Stimulated activated CD8-positive, alpha-beta memory T cell treated with anti-CD3 and anti-CD28 coated beads, Interleukin-7, amount 100 ng/mL, for 48 hours (primary cell): Measurements from ENCODE around the gene ZNF536.
"Not testable (repeated sequence)": the region's sequence is repeated elsewhere in the genome, so short reads cannot be mapped to it uniquely, and the experiment has no call there.

Source experiments
- DNase-seq, 2 donors: peaks; one replicate each; pipeline ENCODE4 v3.0.0-alpha.2; 2020; ENCODE audit warnings: low read depth in 1 of 2; ENCODE audit errors: extremely low read depth in 1 of 2

The ZNF536 gene

DNA sequence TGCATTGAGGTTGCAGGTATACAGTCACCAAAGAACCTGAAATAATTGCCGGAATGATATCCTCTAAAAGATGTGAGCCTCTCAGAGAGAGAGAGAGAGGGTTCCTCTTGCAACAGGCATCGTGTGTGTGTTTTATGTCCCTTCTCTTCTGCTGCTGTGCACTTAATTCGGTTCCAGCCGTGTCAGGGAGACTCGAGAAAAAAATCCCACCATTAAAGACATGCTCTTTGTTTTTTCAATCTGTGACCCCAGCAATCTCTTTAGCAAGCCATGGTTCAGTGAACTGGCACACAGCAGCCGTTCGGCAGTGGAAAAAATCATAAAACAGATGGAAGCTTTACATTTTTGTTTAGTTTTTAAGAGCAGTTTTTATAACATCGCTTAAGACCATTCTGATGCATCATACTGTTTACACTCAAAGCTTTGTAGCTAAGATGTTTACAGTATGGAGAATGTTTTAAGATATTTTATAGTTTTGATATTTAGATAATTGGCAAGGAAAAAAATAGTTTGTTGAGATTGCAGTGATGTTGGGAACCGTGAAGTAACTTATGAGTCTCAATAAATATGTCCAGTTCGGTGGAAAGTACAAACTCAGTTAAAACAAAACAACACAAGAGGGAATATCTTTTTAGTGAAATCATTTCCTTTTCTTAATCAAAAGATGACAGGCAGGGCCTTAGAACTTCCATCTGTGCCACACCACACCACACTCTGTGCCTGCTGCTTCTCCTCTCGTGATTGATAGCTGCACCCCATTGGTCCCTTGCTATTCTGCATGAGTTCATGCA is 31.2 kb upstream of the ZNF536 start:
- DNase-seq, result no peak

DNA sequence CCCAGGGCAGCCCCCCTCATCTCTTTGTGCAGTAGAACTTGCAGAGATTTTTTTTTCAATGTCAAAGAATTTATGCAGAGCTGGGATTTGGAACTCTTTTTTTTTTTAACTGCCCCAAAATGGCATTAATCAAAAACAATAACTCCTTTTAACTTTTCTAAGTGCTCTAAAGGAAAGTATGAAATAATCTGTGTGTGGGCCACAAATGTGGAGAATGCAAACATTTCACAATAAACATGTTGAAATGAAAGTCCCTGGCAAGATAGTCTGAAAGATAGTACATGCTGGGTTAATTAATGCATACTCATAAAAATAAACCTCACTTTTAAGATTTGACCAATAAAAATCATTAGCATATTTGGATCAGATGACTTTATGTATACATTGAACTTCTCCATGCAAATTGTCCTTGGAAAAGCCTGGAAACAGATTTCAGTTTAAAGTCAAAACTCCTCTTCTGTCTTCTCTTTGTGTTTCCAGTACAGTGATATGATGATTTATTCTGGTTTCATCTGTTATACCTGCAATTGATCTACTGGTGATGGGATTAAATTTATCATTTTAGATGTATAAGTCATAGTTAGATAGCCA is 30.5 kb upstream of the ZNF536 start:
- DNase-seq, result no peak

DNA sequence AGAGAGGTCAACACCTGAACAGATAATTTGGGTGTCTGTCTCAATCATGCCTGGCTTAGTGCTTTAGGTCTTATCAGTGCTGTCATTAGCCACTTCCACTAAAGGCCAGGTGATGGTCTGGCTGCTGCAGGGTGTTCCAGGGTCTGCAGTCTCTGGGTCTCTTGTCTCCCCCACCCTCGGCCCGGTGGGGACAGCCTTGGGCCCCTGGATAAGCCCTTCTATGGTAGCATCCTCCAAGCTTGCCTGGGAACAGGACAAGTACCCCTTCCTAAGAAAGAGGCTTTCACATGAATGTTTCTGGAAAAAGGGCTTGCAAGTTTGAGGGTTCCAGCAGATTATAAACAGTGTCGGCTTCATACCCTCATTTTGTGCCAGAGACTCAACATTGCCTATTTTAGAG is 29.3 kb upstream of the ZNF536 start:
- DNase-seq, result no peak

DNA sequence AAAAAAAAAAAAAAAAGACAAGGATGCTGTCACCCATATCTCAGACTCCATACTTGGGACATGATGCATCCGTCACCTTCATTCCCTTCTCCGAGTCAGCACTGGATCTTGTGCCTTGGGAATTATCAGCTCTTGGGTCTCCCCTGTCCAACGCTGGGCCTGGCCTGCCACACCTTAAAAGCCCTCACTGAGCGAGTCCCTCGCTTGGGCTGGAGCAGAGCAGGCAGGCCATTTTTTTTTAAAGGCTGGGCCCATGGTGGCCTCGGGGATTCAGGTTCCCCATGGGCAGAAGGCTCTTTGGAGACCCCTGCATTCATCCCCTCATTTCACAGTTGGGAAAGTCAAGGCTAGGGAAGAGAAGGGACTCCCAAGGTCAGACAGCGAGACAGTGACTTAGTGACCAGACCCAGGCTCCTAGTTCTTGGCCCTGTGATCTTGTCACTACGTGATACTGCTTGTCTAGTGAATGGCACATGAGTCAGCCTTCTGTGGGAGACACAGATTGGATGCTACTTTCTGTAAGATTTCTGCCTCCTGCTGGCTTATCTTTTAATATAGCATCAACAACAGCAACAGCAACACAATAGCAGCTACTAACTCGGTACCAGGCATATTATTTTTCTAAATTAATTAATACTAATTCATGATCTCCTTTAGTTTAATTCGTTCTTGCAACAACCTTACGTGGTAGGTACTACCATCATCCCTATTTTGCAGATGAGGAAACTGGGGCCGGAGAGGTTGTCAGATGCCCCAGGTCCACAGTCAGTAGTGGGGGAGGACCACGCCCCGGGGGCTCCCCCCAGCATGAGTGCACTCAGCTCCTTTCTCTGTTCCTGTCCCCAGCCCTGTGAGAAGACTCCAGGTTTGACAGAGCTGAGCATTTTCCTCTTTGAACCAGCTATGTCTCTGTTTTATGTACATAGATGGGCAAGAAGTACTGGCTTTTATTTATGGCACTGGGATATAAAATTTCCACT is 27.4 kb upstream of the ZNF536 start:
- DNase-seq, result no peak

DNA sequence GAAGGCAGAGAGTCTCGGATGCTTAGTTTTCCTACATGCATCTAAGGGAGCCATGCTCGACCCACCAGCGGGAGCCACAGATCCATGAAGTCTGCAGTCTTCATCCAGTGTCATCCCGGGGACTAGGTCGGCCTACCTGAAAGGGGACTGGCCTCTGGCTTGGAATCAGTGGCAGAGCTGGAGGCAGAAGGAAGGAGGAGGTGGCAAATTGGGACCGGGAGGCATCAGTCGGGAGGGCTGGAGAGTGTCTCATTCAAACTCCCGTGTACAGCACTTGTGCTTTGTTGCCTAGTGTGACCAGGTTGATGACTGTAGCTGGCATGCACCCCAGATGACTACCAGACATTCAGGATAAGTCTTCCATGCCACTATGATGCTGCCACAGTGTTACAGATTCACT is 26.5 kb upstream of the ZNF536 start:
- no peak for DNase-seq

DNA sequence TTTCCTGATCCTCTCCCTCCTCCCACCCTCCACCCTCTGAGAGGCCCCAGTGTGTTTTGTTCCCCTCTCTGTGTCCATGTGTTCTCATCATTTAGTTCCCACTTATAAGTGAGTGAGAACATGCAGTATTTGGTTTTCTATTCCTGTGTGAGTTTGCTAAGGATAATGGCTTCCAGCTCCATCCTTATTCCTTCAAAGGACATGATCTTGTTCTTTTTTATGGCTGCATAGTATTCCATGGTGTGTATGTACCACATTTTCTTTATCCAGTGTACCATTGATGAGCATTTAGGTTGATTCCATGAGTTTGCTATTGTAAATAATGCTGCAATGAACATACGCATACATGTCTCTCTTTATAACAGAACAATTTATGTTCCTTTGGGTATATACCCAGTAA is 25.7 kb upstream of the ZNF536 start:
- not testable (repeated sequence) for DNase-seq

DNA sequence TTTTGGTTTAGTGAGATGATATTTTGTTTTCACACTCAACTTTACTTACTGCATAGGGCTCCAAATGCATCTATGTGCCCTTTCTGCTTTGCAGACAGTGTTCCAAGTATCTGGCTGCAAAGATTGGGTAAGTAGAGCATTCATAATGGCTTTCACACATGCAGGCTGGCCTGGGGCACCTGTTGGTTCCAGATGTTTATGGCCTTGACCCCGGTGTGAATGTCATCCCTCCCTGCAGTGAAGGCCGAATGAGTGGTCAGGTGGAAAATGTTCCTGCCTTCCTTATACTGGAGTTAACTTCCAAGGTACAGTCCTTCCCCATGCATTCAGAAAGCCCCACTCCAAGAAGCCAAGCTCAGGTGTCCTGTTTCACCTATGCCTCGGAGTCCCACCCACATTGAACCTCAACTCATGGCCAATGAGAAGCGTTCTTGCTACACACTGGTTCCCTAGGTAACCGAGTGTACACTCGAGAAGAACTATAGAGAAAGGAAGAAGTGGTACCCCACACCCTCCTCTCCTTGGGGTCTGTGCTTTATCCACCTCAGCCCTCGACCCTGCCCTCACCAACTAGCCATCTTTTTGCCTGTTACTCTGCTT is 23.0 kb upstream of the ZNF536 start:
- DNase-seq, result no peak

DNA sequence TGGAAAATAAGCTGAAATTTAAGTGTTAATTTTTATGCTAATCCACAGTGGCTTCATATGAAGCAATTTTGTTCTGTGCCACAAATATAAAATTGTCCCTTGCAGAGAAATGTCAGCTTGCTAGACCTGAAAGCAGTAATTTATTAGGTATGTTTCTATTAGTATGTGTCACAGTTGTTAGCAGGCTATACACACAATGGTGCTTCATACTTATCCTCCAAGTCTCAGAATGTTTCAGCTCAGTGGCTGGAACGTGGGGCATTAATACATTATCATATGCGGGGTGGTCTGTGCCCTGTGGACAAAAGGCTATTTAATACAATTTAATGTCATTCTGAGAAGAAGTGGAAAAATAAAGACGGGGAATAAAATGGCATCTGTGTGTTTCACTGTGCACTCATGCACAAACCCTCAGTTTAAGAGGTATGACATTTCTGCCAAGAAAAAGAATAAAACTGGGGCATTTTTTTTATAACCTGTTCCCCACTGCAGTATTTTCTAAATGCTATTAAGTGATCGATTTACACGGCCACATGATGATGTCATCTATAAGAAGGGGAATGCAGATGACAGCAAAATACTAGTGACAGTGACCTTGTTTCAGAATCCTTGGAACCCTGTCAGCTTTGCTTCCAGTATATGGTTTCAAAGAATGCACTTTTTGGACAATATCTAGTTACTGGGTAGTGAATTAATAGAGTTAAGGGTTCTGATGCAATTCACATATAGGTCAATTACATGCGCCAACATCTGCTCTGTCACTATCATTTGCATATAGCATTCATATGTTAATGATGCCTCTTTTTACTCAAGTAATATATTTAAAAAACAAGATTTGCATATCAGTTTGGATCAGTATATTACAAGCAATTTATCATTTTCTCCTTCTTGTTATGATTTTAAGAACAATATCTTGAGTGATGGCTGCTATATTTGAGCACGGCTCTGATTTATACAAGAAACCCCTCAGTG is 21.2 kb upstream of the ZNF536 start:
- no peak for DNase-seq

DNA sequence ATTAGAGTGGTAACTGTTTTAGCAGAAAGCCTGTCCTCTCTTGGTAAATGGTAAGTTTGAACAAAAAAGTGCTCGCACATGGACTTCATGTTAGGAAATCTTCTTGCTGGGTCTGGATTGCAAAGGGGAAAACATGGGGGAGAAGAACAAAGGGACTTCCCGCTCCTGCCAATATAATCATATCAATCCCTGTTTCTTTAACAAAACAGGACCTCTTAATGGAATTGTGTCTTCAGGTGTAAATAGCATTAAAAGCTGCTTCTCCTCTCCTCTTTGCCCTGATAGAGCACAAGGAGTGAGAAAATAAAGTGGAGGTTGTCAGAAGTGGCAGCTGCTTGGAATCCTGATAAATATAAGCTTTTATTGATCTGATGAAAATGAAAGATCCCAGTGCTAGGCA is 20.4 kb upstream of the ZNF536 start:
- no peak for DNase-seq

DNA sequence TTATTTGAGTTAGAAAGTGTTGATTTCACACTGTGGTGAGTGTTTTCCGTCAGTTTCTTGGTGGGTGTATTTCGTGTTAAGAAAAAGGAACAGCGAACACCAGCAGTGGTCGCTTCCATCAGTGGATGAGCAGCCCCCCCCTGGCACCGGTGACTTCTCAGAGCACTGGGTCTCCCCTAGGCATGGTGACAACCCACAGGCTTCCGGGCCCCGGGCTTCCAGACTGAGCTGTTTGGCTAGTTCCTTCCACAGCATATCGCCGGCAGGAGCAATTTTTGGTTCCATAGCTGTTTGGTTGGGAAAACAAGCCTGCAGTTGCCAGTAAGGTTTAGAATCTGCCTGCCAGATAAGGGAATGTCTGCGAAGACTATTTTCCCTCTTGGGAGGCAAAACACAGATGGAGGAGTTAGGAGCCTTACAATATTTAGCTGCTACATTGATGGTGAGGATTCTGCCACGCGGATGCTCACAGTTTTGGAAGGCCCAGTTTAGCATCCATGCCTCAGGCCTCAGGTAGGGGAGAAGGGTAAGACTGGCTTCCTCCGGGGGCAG is 18.7 kb upstream of the ZNF536 start:
- no peak for DNase-seq

DNA sequence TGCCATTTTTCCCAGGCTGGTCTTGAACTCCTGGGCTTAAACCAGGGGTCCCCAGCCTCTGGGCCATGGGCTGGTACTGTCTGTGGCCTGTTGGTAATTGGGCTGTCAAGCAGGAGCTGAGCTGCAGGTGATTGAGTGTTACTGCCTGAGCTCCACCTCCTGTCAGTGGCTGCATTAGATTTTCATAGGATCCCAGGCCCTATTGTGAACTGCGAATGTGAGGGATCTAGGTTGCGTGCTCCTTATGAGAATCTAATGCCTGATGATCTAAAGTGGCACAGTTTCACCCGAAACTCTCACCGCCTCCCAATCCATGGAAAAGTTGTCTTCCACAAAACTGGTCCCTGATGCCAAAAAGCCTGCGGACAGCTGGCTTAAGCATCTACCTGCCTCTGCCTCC is 16.6 kb upstream of the ZNF536 start:
- no peak for DNase-seq

DNA sequence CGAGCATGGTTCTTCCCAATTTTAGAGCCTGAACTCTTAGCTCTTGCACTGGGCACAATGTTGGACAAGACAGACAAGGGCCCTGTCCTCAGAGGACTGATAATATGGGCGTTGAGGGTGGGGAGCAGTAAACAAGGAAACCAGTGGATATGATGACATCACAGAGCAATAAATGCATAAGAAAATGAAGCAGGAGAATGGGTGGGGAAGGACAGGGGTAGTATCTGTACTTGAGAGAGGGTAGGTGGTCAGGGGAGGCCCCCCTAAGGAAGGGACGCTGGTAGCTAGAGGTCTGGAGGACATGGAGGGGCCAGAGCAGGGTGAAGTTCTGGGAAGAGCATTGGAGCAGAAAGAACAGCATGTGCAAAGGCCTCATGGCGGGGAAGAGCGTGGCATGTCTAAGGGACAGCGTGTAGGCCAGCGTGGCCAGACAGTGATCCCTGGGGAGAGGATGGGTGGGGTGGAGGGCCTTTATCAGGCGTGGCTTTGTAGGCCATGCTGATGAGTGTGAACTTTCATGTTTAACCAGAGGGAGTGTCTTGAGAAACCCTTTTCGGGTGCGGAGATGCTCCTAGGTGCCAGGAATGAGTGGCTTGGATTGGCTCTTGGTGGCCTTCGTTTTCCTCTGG is 15.1 kb upstream of the ZNF536 start:
- DNase-seq, result no peak

DNA sequence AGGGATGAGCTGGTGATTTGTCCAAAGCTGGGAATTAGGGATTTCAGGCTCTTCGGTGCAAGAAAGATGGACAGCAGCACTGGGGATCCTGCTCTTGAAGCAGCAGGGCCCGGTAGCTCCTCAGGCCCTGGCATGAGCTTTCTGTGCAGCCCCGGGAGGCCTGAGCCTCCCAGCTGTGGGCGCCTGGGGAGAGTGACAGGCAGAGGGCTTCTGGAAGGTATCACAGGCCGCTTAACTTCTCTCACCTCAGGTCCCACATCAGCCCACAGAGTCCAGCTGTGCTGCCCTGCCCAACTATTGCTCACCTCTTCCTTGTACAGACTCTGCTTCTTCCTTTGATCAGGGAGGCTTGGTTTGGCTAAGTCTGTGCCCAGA is 14.6 kb upstream of the ZNF536 start:
- DNase-seq, result no peak

DNA sequence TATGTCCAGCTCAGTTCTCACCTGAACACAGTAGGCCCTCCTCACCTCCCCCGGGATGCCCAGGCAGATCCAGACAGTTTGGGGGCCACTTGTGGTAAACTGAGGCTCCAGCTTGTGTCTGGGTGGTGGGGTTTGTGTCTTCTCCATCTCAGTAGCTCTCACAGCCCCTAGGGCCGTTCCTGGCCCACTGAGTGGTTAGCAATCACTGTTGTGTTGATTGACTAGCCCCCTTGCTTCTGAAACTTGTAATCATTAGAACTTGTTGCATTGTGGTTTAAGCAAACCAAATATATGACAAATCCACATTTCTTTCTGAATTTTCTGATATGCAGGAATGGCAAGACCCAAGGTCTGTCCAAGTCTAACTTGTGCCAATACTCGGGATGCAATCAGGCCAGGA is 13.9 kb upstream of the ZNF536 start:
- DNase-seq, result no peak

DNA sequence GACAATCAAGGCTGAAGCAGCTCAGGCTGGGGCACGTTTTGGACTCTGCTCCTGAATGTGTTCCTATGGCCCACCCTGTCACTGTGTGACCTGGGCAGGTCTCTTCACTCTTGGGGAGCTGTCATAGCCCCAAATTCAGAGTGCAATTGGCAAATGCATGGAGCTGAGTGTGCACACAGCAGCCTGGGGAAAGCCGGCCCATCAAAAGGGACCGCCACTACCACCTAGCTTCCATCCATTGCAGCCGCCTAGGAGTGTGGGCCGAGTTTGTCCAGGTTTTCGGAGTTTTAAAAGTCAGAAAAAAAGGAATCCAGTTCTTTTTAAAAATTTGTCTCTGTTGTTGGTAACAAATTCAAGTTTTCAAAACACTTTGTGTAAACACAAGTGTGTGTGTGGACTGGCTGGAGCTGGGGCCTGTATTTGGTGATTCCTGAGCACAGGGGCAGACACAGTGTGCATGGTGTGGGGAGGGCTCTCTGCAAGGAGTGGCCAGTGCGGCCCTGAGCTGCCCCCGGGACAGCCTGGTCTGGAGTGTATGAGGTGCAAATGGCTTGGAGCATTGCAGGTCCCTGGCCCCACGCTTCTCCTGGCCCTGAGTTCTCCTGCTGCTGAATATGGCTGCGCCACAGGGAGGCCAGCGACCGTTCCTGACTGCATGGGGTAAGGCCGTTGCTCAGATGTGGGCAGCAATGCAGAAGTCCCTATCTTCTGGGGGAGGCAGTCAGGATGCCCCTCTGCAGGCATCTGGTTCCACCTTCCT is 13.2 kb upstream of the ZNF536 start:
- DNase-seq, result no peak

DNA sequence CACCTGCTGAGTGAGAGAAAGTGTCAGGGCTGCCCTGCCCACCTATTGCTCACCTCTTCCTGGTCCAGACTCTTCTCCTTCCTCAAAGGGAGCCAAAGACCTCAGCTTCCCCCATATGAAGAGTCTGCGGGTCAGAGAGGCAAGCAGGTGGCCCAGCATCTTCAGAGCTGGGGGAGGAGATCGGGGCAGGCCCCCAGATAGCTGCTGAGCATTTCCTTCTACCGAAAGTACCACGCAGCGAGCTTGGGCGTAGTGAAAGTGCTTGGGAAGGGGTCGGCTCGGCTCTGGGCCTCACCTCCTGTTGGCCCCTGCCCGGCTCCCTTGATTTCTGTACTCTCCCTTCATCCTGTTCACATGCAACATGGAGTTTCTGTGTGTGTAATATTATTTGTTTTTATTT is 12.2 kb upstream of the ZNF536 start:
- no peak for DNase-seq

DNA sequence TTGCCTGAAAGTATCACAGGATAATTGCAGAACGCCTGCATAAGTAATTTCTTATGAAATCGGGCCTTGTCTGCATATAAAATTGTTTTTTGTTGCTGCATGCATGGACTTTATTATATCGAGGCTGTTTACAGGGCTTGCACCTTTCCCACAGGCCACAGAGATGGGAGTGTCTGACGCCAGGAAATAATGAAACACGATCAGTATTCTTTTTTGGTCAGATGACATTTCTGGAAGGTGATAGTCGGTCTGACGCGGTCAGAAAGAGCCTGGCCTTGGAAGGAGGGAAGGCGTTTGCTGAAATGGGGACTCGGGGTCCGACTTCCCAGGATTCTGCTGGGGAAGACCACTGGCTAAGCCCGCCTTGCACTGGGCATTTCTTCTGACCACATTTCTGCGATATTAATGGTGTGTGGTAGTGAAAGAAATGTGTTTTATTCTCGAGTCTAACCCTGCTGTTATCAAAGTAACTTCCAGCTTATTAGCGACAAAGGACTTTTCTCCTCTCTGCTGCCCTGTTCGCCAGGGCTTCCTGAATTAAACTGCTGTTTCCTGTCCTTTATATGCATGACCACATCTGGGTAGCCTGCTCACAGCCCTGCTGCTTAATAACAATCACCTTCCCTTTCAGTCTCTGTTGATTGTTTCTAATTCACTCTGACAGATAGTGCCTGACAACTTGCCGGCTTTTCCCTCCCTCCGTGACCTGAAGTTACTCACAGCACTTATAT is 11.6 kb upstream of the ZNF536 start:
- DNase-seq, result no peak

DNA sequence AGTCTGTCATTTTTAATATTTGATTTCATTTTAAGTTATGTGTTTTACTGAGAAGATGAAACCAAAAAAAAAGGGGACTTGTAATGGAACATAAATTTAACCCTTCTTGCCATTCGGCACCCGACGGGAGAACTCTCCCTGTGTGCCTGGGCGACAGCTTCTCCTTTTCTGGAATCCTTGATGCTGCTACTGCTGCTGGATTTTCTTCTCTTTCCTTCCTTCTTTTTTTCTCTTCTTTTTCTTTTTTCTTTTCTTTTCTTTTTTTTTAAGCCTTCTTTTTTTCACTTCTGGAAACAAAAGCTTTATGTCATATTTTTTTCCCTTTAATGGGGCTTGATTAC is 11.1 kb upstream of the ZNF536 start:
- DNase-seq, result no peak
